Activated CD8-positive, alpha-beta T cell treated with anti-CD3 and anti-CD28 coated beads, Interleukin-2, amount 10 ng/mL, durations not matched to agents 7 days and 5 days (primary cell): ENCODE data around the gene LRP1. TPM values are rescaled to one million over a fixed set of nuclear protein-coding genes. Genes with fewer than 3 reads are reported as not detected.

ENCODE experiments used
- ATAC-seq: fragments of 150-1000 bp; cut with Tn5 transposase; one replicate; pipeline ENCODE4 v1.10.0; 2021; ENCODE audit warnings: moderate library complexity
- CTCF ChIA-PET: fragments of 350-600 bp; sonication (Branson Sonifier 250); formaldehyde crosslinking; loops from one replicate; lab custom pipeline; 2021; ENCODE audit warnings: antibody characterized with exemption; lab: Charles Lee
- POLR2A ChIA-PET: fragments of 350-600 bp; sonication (Branson Sonifier 250); formaldehyde crosslinking; loops from one replicate; lab custom pipeline; 2021; ENCODE audit warnings: antibody characterized with exemption; lab: Charles Lee
- DNase-seq: peaks from one replicate; pipeline ENCODE4 v3.0.0-alpha.2; 2020
- H3K27ac Mint-ChIP-seq: one replicate; pipeline ENCODE4 v1.8.0; 2021; ENCODE audit warnings: mild to moderate bottlenecking, mixed read lengths
- H3K27me3 Mint-ChIP-seq: one replicate; pipeline ENCODE4 v1.8.0; 2021; ENCODE audit warnings: low read depth, mixed read lengths
- H3K36me3 Mint-ChIP-seq: one replicate; pipeline ENCODE4 v1.8.0; 2021; ENCODE audit warnings: low read depth, mixed read lengths
- H3K4me1 Mint-ChIP-seq: one replicate; pipeline ENCODE4 v1.8.0; 2021; ENCODE audit warnings: low read depth, mixed read lengths
- H3K4me3 Mint-ChIP-seq: one replicate; pipeline ENCODE4 v1.8.0; 2021; ENCODE audit warnings: mild to moderate bottlenecking, mixed read lengths
- H3K9me3 Mint-ChIP-seq: one replicate; pipeline ENCODE4 v1.8.0; 2022; ENCODE audit warnings: mixed read lengths; ENCODE audit not compliant: insufficient read depth
- microRNA-seq: library from miRNA; unstranded; fragments of <30 nt; microRNA quantifications from one replicate; pipeline ENCODE4 v1.2.0, GENCODE V29; 2022
- total RNA-seq, 2 experiments: library from RNA; stranded (reverse); gene quantifications; one replicate each; pipeline ENCODE4 v1.2.3, GENCODE V29; 2021

Gene LRP1
- total RNA-seq, 2 experiments from 2014 or later: 0.39 to 0.40 TPM

DNA sequence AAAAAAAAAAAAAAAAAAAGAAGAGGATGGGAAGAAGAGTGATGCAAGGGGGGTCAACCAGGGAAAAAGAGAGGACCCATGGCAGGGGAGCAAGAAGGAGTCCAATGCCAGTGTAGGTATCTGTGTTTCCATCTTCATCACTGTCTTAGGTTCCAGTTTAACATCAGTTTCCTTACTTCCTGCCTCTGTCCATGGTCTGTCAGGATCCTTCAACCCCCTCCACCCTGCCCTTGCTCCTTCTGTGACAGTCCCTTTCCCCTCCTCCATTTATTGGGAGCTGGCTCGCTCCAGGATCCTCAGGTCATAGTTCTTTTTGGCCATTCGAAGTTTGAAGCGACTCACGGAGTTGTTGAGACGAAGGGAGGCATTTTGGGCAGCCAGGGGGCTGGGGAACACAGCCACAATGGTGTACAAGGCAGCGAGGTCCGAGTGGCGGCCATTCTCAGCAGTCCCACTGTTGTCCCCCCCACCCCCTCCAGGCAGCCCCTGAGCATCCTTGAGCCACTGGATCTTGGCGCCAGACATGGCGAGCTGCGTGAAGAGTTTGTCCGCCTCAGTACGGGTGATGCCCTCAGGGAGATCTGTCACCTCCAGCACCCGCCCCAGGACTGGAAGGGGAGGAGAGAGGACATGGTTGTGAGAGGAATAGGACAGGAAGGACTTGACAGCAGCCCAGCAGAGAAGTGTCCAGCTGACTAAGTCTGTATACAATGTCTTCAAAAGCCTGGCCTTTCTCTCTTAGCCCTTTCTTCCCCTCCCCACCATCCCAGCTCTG, 126.4 kb downstream of the LRP1 start:
- H3K27ac Mint-ChIP-seq: no peak overlapping the region
- H3K36me3 Mint-ChIP-seq: peaks cover 29% of the 10 kb centered on the region
- ATAC-seq: no peak
- no peaks in the 10 kb centered on the region for H3K27me3 Mint-ChIP-seq
- H3K4me1 Mint-ChIP-seq: no peaks in the 10 kb centered on the region
- CTCF ChIA-PET: interaction anchor here (3.3 kb wide), 1 partner anchor 12 kb away, joined by 15 read pairs; no protein-coding TSS in a partner anchor
- DNase-seq: no peak
- H3K9me3 Mint-ChIP-seq: no peaks in the 10 kb centered on the region
- no peak overlapping the region for H3K4me3 Mint-ChIP-seq
- POLR2A ChIA-PET: no interaction called here

- ChIA-PET CTCF (interaction anchor here (1.0 to 3.3 kb wide), 2 partner anchors 13 to 42 kb away, joined by 3 to 15 read pairs; no protein-coding TSS in a partner anchor), POLR2A (no interaction called here)
- ATAC-seq (no peak), DNase-seq (no peak)
- Mint-ChIP-seq H3K4me1 (no peaks in the 10 kb centered on the region), H3K27ac (no peak overlapping the region), H3K36me3 (peaks cover 37% of the 10 kb centered on the region), H3K27me3 (no peaks in the 10 kb centered on the region), H3K9me3 (no peaks in the 10 kb centered on the region), H3K4me3 (no peak overlapping the region)
These were observed 127.6 kb downstream of the LRP1 start for GRCh38 chr12:57255916-57256315.

- Mint-ChIP-seq H3K27me3 (no peaks in the 10 kb centered on the region), H3K4me3 (no peak overlapping the region), H3K4me1 (peaks cover 8% of the 10 kb centered on the region), H3K36me3 (peaks cover 47% of the 10 kb centered on the region), H3K27ac (no peak overlapping the region), H3K9me3 (no peaks in the 10 kb centered on the region)
- ATAC-seq: no peak
- POLR2A ChIA-PET: interaction anchor here (0.6 kb wide), 1 partner anchor 160 kb away, joined by 3 read pairs; no protein-coding TSS in a partner anchor
- DNase-seq: no peak
- CTCF ChIA-PET: interaction anchor here (1.0 to 4.7 kb wide), 6 partner anchors 16 to 199 kb away, joined by 3 to 21 read pairs (median 8); partner anchors contain the start of gene INHBE
These were observed 131.0 kb downstream of the LRP1 start for GRCh38 chr12:57258977-57259970.

GRCh38 chr12:57260366-57260765, 132.1 kb downstream of the LRP1 start:
- H3K4me1 Mint-ChIP-seq: peaks cover 8% of the 10 kb centered on the region
- ATAC-seq (no peak), DNase-seq (no peak)
- H3K4me3 Mint-ChIP-seq: no peak overlapping the region
- POLR2A ChIA-PET: no interaction called here
- H3K36me3 Mint-ChIP-seq: peaks cover 51% of the 10 kb centered on the region
- no peaks in the 10 kb centered on the region for H3K9me3 Mint-ChIP-seq
- H3K27ac Mint-ChIP-seq: no peak overlapping the region
- no peaks in the 10 kb centered on the region for H3K27me3 Mint-ChIP-seq
- CTCF ChIA-PET: interaction anchor here (1.0 to 4.7 kb wide), 7 partner anchors 17 to 198 kb away, joined by 3 to 21 read pairs (median 12); partner anchors contain the start of genes GLI1 and INHBE

DNA sequence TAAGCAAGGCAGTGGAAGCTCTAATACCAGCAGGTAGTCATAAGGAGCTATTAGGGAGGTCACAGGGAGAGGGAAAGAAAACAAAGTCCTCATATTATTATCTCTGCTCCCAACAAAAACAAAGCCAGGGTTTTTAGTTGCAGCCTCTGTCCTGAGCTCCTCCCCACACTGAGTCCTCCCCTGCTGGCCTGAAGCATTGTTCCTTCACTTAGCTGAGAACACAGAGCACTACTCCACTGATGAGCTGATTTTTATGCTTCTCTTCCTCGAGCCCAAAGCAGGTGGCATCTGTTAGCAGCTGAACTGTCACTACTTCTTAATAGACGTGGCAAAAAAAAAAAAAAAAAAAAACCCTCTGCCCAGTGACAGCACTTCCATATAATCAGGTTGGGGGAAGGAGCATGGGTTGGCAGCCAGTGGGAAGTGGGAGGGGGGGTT, 133.2 kb downstream of the LRP1 start:
- DNase-seq (no peak), ATAC-seq (no peak)
- CTCF ChIA-PET: interaction anchor here (0.7 to 4.7 kb wide), 9 partner anchors 10 to 197 kb away, joined by 3 to 21 read pairs (median 6); partner anchors contain the start of genes GLI1 and INHBE
- POLR2A ChIA-PET: no interaction called here
- Mint-ChIP-seq H3K4me3 (no peak overlapping the region), H3K27ac (no peak overlapping the region), H3K27me3 (no peaks in the 10 kb centered on the region), H3K36me3 (peaks cover 42% of the 10 kb centered on the region), H3K4me1 (peaks cover 8% of the 10 kb centered on the region), H3K9me3 (no peaks in the 10 kb centered on the region)

GRCh38 chr12:57262126-57262822, 134.0 kb downstream of the LRP1 start:
- ChIA-PET CTCF (interaction anchor here (0.8 to 4.7 kb wide), 6 partner anchors 10 to 196 kb away, joined by 3 to 21 read pairs (median 9); partner anchors contain the start of genes GLI1 and INHBE), POLR2A (no interaction called here)
- Mint-ChIP-seq H3K4me3 (no peak overlapping the region), H3K36me3 (peaks cover 46% of the 10 kb centered on the region), H3K4me1 (peaks cover 8% of the 10 kb centered on the region), H3K27ac (no peak overlapping the region), H3K9me3 (no peaks in the 10 kb centered on the region), H3K27me3 (no peaks in the 10 kb centered on the region)
- DNase-seq: no peak
- no peak for ATAC-seq

Small RNA genes lying within 50 kb of the gene (microRNA-seq; reads per million reads assigned to microRNA genes)
- gene MIR1228: not detected

Other genes with a start within 250 kb of the LRP1 start
- gene SDR9C7, start 194.1 kb upstream of the LRP1 start, total RNA-seq: not detected
- gene RDH16, start 170.9 kb upstream of the LRP1 start, total RNA-seq: under 1 TPM; 0.18 to 0.37 TPM
- gene ZBTB39, start 121.9 kb upstream of the LRP1 start, total RNA-seq: 1 to 10 TPM; 7.7 to 8.2 TPM
- gene TAC3, start 112.0 kb upstream of the LRP1 start, total RNA-seq: not detected
- 1 to 10 TPM; 1.3 to 1.4 TPM for gene MYO1A, start 78.4 kb upstream of the LRP1 start, total RNA-seq
- 10 to 100 TPM; 56.4 to 56.9 TPM for gene NEMP1, start 49.7 kb upstream of the LRP1 start, total RNA-seq
- gene NAB2, start 39.4 kb upstream of the LRP1 start, total RNA-seq: 10 to 100 TPM; 12.9 to 13.7 TPM
- 100 to 1,000 TPM; 189 TPM for gene STAT6, start 17.1 kb upstream of the LRP1 start, total RNA-seq
- not detected for gene LRP1-AS, start 19.1 kb downstream of the LRP1 start, total RNA-seq
- under 1 TPM; 0.39 to 0.40 TPM for gene NXPH4, start 88.3 kb downstream of the LRP1 start, total RNA-seq
- gene SHMT2, start 101.2 kb downstream of the LRP1 start, total RNA-seq: 100 to 1,000 TPM; 194 to 208 TPM
- 1 to 10 TPM; 7.5 to 9.9 TPM for gene STAC3, start 122.7 kb downstream of the LRP1 start, total RNA-seq